Ishikawa (cell line): ENCODE measurements around the gene DESI1.

ENCODE experiments used
- CEBPB ChIP-seq: IDR thresholded peaks from 2 replicates; pipeline ENCODE4 v1.6.1; 2012
- CREB1 ChIP-seq: IDR thresholded peaks from 2 replicates; pipeline ENCODE4 v1.6.1; 2012; ENCODE audit warnings: low read depth
- EGR1 ChIP-seq: IDR thresholded peaks from 2 replicates; pipeline ENCODE4 v1.6.1; 2012
- EP300 ChIP-seq: IDR thresholded peaks from 2 replicates; pipeline ENCODE4 v1.6.1; 2012; ENCODE audit warnings: borderline replicate concordance
- FOXM1 ChIP-seq: IDR thresholded peaks from 2 replicates; pipeline ENCODE4 v1.6.1; 2012; ENCODE audit warnings: low read depth, borderline replicate concordance
- MAX ChIP-seq: IDR thresholded peaks from 2 replicates; pipeline ENCODE4 v1.6.1; 2012
- NFIC ChIP-seq: IDR thresholded peaks from 2 replicates; pipeline ENCODE4 v1.6.1; 2012
- RAD21 ChIP-seq: IDR thresholded peaks from 2 replicates; pipeline ENCODE4 v1.6.1; 2012; ENCODE audit warnings: low read depth
- REST ChIP-seq: IDR thresholded peaks from 2 replicates; pipeline ENCODE4 v1.6.1; 2012; ENCODE audit warnings: low read depth, mild to moderate bottlenecking
- TAF1 ChIP-seq: IDR thresholded peaks from 2 replicates; pipeline ENCODE4 v1.6.1; 2012; ENCODE audit warnings: low read depth, mild to moderate bottlenecking
- TCF12 ChIP-seq: IDR thresholded peaks from 2 replicates; pipeline ENCODE4 v1.6.1; 2012; ENCODE audit warnings: low read depth
- USF1 ChIP-seq: IDR thresholded peaks from 2 replicates; pipeline ENCODE4 v1.6.1; 2012
- YY1 ChIP-seq: IDR thresholded peaks from 2 replicates; pipeline ENCODE4 v1.6.1; 2012; ENCODE audit warnings: low read depth

GRCh38 chr22:41621099-41621910 lies 462 bp upstream of the DESI1 start, which contains the start of gene XRCC6:
- TF ChIP-seq REST (no peak), EP300 (no peak; the same call in 1 of the 2 replicates), TCF12 (no peak; the same call in 1 of the 2 replicates), YY1 (peak; percentile 87), TAF1 (peak; percentile 81), MAX (peak; percentile 95), NFIC (no peak), EGR1 (no peak), USF1 (peak; percentile 41), CREB1 (peak; percentile 94), CEBPB (no peak), RAD21 (no peak), FOXM1 (no peak)
